Mesenchymal stem cell (in vitro differentiated cells and primary cell): ENCODE measurements around the gene NOTCH2.

ENCODE experiments used
- DNase-seq: peaks from one replicate; pipeline ENCODE4 v3.0.0-alpha.2; 2013
- H2AFZ ChIP-seq: one replicate; pipeline ENCODE4 v1.6.1; 2013; ENCODE audit warnings: low read depth, mild to moderate bottlenecking, control low read depth, inconsistent platforms, low read length, moderate library complexity
- H2AK5ac ChIP-seq: 2 replicates; pipeline ENCODE4 v1.6.1; 2013; ENCODE audit warnings: low read length, moderate library complexity, mild to moderate bottlenecking, inconsistent platforms; ENCODE audit not compliant: severe bottlenecking
- H2BK120ac ChIP-seq: one replicate; pipeline ENCODE4 v1.6.1; 2013; ENCODE audit warnings: low read depth, mild to moderate bottlenecking, inconsistent platforms, low read length, moderate library complexity
- H2BK12ac ChIP-seq, 2 experiments: one replicate each; pipeline ENCODE4 v1.6.1; 2013; ENCODE audit warnings: inconsistent platforms in 2 of 2, low read length in 2 of 2, mild to moderate bottlenecking in 2 of 2, moderate library complexity in 2 of 2, control low read depth in 1 of 2
- H2BK15ac ChIP-seq: one replicate; pipeline ENCODE4 v1.6.1; 2013; ENCODE audit warnings: mild to moderate bottlenecking, low read depth, inconsistent platforms; ENCODE audit not compliant: poor library complexity, severe bottlenecking
- H2BK5ac ChIP-seq: 2 replicates; pipeline ENCODE4 v1.6.1; 2013; ENCODE audit warnings: low read depth, mild to moderate bottlenecking, low read length, control low read depth, inconsistent platforms; ENCODE audit not compliant: poor library complexity, severe bottlenecking
- H3K14ac ChIP-seq, 2 experiments: one replicate each; pipeline ENCODE4 v1.6.1; 2013; ENCODE audit warnings: inconsistent platforms in 2 of 2, low read length in 2 of 2, control low read depth in 1 of 2, mild to moderate bottlenecking in 1 of 2, moderate library complexity in 1 of 2
- H3K18ac ChIP-seq, 2 experiments: one replicate each; pipeline ENCODE4 v1.6.1; 2013; ENCODE audit warnings: inconsistent platforms in 2 of 2, low read length in 2 of 2, control low read depth in 1 of 2, low read depth in 1 of 2, mild to moderate bottlenecking in 1 of 2
- H3K23ac ChIP-seq, 2 experiments: one replicate each; pipeline ENCODE4 v1.6.1; 2013; ENCODE audit warnings: inconsistent platforms in 2 of 2, low read length in 2 of 2, mild to moderate bottlenecking in 2 of 2, moderate library complexity in 2 of 2, control low read depth in 1 of 2
- H3K27ac ChIP-seq: 2 replicates; pipeline ENCODE4 v1.5.1; 2013; ENCODE audit warnings: mild to moderate bottlenecking, moderate library complexity, low read length, control low read depth, inconsistent platforms; ENCODE audit not compliant: poor library complexity, severe bottlenecking
- H3K27me3 ChIP-seq, 2 experiments: 2 replicates each; pipeline versions ENCODE4 v1.6.1 to v1.7.0; 2013; ENCODE audit warnings: low read length in 2 of 2, mild to moderate bottlenecking in 2 of 2, moderate library complexity in 2 of 2, control low read depth in 1 of 2, inconsistent platforms in 1 of 2; ENCODE audit not compliant: control insufficient read depth in 1 of 2, insufficient read depth in 1 of 2
- H3K36me3 ChIP-seq, 2 experiments: 2 replicates each; pipeline versions ENCODE4 v1.6.1 to v1.7.0; 2013; ENCODE audit warnings: low read length in 2 of 2, control low read depth in 1 of 2, inconsistent platforms in 1 of 2, low read depth in 1 of 2, mild to moderate bottlenecking in 1 of 2; ENCODE audit not compliant: insufficient read depth in 2 of 2, control insufficient read depth in 1 of 2
- H3K4ac ChIP-seq, 2 experiments: one replicate each; pipeline ENCODE4 v1.6.1; 2013; ENCODE audit warnings: inconsistent platforms in 2 of 2, low read length in 2 of 2, mild to moderate bottlenecking in 2 of 2, moderate library complexity in 2 of 2, control low read depth in 1 of 2, low read depth in 1 of 2
- H3K4me1 ChIP-seq: 2 replicates; pipeline ENCODE4 v1.6.1; 2013; ENCODE audit warnings: low read depth, low read length, control low read depth; ENCODE audit not compliant: control insufficient read depth, insufficient read depth
- H3K4me2 ChIP-seq: 2 replicates; pipeline ENCODE4 v1.6.1; 2013; ENCODE audit warnings: low read length, mild to moderate bottlenecking, inconsistent platforms; ENCODE audit not compliant: poor library complexity, severe bottlenecking
- H3K4me3 ChIP-seq, 2 experiments: 2 replicates each; pipeline versions ENCODE4 v1.5.1 to v1.7.0; 2013; ENCODE audit warnings: low read length in 2 of 2, mild to moderate bottlenecking in 2 of 2, control low read depth in 1 of 2, low read depth in 1 of 2; ENCODE audit not compliant: insufficient read depth in 1 of 2
- H3K79me1 ChIP-seq: replicated peaks from 2 replicates; pipeline ENCODE4 v1.6.1; 2013; ENCODE audit warnings: mild to moderate bottlenecking, control low read depth, low read length, inconsistent platforms; ENCODE audit not compliant: poor library complexity, severe bottlenecking
- H3K9ac ChIP-seq: 2 replicates; pipeline ENCODE4 v1.7.0; 2013; ENCODE audit warnings: mild to moderate bottlenecking, low read length, moderate library complexity
- H3K9me3 ChIP-seq: 2 replicates; pipeline ENCODE4 v1.7.0; 2013; ENCODE audit warnings: mild to moderate bottlenecking, low read length; ENCODE audit not compliant: control insufficient read depth
- H4K8ac ChIP-seq: one replicate; pipeline ENCODE4 v1.6.1; 2013; ENCODE audit warnings: inconsistent platforms, mild to moderate bottlenecking, low read length, moderate library complexity
- H4K91ac ChIP-seq: one replicate; pipeline ENCODE4 v1.6.1; 2013; ENCODE audit warnings: mild to moderate bottlenecking, low read length, inconsistent platforms
- WGBS: methylation state at CpG from one replicate; pipeline ENCODE4 v1.1.7; 2013; ENCODE audit warnings: mixed read lengths; 5-methylcytosine and 5-hydroxymethylcytosine counted together

The NOTCH2 gene

DNA sequence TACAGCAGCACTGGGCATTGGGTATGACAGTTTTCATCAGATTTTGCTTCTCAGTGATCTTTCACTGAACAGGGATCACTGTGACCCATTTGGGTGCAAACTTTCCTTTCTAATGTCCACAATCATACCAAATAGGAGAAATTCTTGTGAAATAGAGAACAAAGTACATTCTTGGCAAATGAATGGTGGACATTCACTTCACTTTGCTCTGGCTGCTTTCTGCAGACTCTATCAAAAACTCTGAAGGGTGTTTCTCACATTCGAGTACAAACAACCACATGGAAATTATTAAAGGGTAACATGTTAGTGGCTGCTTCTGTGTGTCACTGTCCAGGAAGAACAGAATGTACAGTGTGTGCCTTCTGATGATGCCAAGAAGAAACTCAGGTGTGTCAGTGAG, 111.2 kb downstream of the NOTCH2 start:
- peaks cover 17% of the 10 kb centered on the region for H3K79me1 ChIP-seq

GRCh38 chr1:119956306-119956705, 113.2 kb downstream of the NOTCH2 start:
- no peak overlapping the region for H3K27ac ChIP-seq
- peaks cover 3% of the 10 kb centered on the region for H3K4me1 ChIP-seq
- peaks cover 12% of the 10 kb centered on the region for H3K79me1 ChIP-seq
- no peak overlapping the region for H4K8ac ChIP-seq
- no peaks in the 10 kb centered on the region for H3K27me3 ChIP-seq
- no peak overlapping the region for H2BK12ac ChIP-seq
- no peak overlapping the region for H3K4ac ChIP-seq
- H3K4me3 ChIP-seq, result no peak overlapping the region
- H4K91ac ChIP-seq, result no peak overlapping the region
- H3K36me3 ChIP-seq, result peaks cover 9 to 79% of the 10 kb centered on the region in 2 experiments
- DNase-seq, result no peak
- H2BK15ac ChIP-seq, result no peak overlapping the region
- H3K4me2 ChIP-seq, result no peak overlapping the region
- no peak overlapping the region for H3K23ac ChIP-seq
- H3K9me3 ChIP-seq, result no peaks in the 10 kb centered on the region
- no peak overlapping the region for H3K9ac ChIP-seq
- no peak overlapping the region for H2AK5ac ChIP-seq
- no peak overlapping the region for H2AFZ ChIP-seq
- H2BK5ac ChIP-seq, result no peak overlapping the region
- H3K14ac ChIP-seq, result no peak overlapping the region
- no peak overlapping the region for H2BK120ac ChIP-seq
- H3K18ac ChIP-seq, result no peak overlapping the region
- 100% methylated on average over 2 of the region's 2 CpGs for WGBS

More for the DNA sequence above, 111.2 kb downstream of the NOTCH2 start:
- peaks cover 4 to 80% of the 10 kb centered on the region in 2 experiments for H3K36me3 ChIP-seq
- no peak for DNase-seq
- no peak overlapping the region for H2AFZ ChIP-seq
- H3K9ac ChIP-seq, result no peak overlapping the region
- H2AK5ac ChIP-seq, result no peak overlapping the region
- H2BK12ac ChIP-seq, result no peak overlapping the region
- no peak overlapping the region for H2BK5ac ChIP-seq
- no peak overlapping the region for H3K14ac ChIP-seq
- H4K91ac ChIP-seq, result no peak overlapping the region
- no peak overlapping the region for H3K4me2 ChIP-seq
- H3K27me3 ChIP-seq, result no peaks in the 10 kb centered on the region
- H3K4ac ChIP-seq, result no peak overlapping the region
- 100% methylated on average over 1 of the region's 1 CpG for WGBS
- no peak overlapping the region for H3K27ac ChIP-seq
- H3K23ac ChIP-seq, result no peak overlapping the region
- no peak overlapping the region for H2BK15ac ChIP-seq
- no peak overlapping the region for H3K18ac ChIP-seq
- no peak overlapping the region for H3K4me3 ChIP-seq
- H3K9me3 ChIP-seq, result no peaks in the 10 kb centered on the region
- no peak overlapping the region for H2BK120ac ChIP-seq
- H3K4me1 ChIP-seq, result peaks cover 3% of the 10 kb centered on the region
- H4K8ac ChIP-seq, result no peak overlapping the region

DNA sequence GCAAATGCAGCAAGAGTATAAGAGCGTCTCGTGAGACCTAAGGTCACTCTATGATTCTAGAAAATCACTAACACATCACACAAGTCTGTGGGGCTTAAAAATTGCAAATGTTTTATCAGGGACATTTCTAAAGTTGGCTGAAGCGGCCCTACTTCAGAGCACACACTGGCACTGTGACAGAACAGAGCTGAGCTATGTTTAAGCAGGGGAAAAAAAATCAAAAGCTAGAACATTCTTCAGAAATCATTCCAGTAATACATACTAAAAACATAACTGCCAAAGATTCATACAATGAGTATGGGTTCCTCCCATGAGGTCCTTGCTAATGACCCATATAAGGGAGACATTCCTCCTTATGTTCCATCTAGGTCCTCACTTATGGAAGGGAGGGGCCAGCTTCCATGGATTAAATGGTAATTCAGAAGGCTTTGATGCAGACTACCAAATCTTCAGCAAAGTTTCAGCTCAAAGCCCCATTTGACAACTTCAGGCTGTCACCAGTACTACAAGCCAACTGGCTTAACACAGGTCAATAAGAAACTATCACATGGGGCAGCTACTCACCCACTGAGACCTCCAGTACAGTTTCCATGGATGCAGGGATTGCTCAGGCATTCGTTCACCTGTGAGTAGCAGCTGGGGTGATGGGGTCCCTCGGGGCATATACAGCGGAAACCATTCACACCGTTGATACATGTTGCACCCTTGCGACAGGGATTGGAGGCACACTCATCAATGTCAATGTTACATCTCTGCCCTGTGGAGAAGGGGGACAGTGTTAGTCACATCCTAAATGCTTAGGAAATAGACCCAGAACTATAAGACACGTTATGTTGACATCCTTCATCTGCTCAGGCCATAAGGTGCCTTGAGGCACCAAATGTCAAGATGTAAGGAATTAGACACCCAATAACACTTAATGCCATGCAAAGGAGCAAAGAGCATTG, 114.7 kb downstream of the NOTCH2 start:
- peaks cover 1% of the 10 kb centered on the region for H3K4me1 ChIP-seq
- no peak overlapping the region for H2AK5ac ChIP-seq
- no peak overlapping the region for H3K14ac ChIP-seq
- 97% methylated on average over 8 of the region's 9 CpGs for WGBS
- H2BK5ac ChIP-seq, result no peak overlapping the region
- H2BK15ac ChIP-seq, result no peak overlapping the region
- no peak overlapping the region for H3K4me2 ChIP-seq
- peak overlapping the region; percentile 7 for H4K8ac ChIP-seq
- no peak overlapping the region for H2BK12ac ChIP-seq
- H3K4ac ChIP-seq, result no peak overlapping the region
- H3K27ac ChIP-seq, result no peak overlapping the region
- H3K36me3 ChIP-seq, result peaks cover 15 to 95% of the 10 kb centered on the region in 2 experiments
- no peak overlapping the region for H3K23ac ChIP-seq
- H4K91ac ChIP-seq, result no peak overlapping the region
- no peak overlapping the region for H2AFZ ChIP-seq
- H3K9me3 ChIP-seq, result no peaks in the 10 kb centered on the region
- H3K79me1 ChIP-seq, result peaks cover 11% of the 10 kb centered on the region
- DNase-seq, result no peak
- H3K27me3 ChIP-seq, result no peaks in the 10 kb centered on the region
- no peak overlapping the region for H2BK120ac ChIP-seq
- no peak overlapping the region for H3K9ac ChIP-seq
- no peak overlapping the region for H3K18ac ChIP-seq
- H3K4me3 ChIP-seq, result no peak overlapping the region

DNA sequence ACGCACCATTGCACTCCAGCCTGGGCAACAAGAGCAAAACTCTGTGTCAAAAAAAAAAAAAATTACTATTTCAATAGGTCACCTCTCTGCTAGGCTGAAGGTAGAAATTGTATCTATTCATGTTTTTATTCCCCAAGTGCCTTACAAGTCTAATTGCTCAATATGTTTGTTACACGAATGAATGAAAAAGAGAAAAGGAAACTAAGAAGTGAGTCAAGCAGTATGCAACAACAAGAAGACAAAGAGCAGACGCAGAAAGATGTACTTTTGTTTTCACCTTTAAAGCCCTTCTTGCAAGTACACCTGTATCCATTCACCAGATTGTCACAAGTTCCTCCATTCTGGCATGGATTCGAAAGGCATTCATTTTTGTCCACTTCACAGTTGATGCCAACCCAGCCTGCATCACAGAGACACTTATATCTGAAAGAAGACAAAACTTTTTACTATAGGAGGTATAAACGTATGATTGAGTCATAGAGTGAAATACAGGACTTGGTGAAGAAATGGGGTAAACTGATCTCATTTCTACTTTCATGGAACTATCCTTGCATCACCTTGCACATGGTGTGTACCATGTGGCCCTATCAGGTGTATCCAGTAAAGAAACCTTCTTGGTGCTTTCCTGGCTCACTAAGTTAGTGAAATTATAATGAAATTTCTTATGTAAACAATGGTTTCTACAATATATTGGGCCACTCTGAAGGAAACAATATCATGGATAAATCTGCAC, 116.0 kb downstream of the NOTCH2 start:
- Histone ChIP-seq H2BK5ac (no peak overlapping the region), H3K4ac (no peak overlapping the region), H4K91ac (no peak overlapping the region), H3K4me1 (peaks cover 2% of the 10 kb centered on the region), H3K27me3 (no peaks in the 10 kb centered on the region), H2BK120ac (no peak overlapping the region), H2AK5ac (no peak overlapping the region), H3K79me1 (peaks cover 8% of the 10 kb centered on the region), H2BK12ac (no peak overlapping the region), H3K4me2 (no peak overlapping the region), H2BK15ac (no peak overlapping the region), H3K9ac (no peak overlapping the region), H3K14ac (no peak overlapping the region), H2AFZ (no peak overlapping the region), H3K36me3 (peaks cover 19 to 93% of the 10 kb centered on the region in 2 experiments), H3K9me3 (no peaks in the 10 kb centered on the region), H4K8ac (no peak overlapping the region), H3K18ac (no peak overlapping the region), H3K4me3 (no peak overlapping the region), H3K23ac (no peak overlapping the region), H3K27ac (no peak overlapping the region)
- 97% methylated on average over 2 of the region's 5 CpGs for WGBS
- no peak for DNase-seq
